Calu3 (cell line): ENCODE measurements around the gene KCNC4. TPM values are rescaled to one million over a fixed set of nuclear protein-coding genes. Genes with fewer than 3 reads are reported as not detected.

Source experiments
- Bru-seq: library from RNA; stranded (reverse); fragments of 400-500 nt; gene quantifications from one replicate; lab custom pipeline; 2021; lab: Mats Ljungman, UMichigan
- BruChase-seq, 2 experiments: library from RNA; stranded (reverse); fragments of 400-500 nt; gene quantifications; one replicate each; lab custom pipeline; 2021; lab: Mats Ljungman, UMichigan
- BruUV-seq: library from RNA; stranded (reverse); fragments of 400-500 nt; replicated peaks from 2 replicates; lab custom pipeline; 2021; lab: Mats Ljungman, UMichigan
- CTCF ChIA-PET: fragments of 300-600 bp; sonication (Branson Sonifier 250); formaldehyde crosslinking; loops from one replicate; lab custom pipeline; 2022; ENCODE audit warnings: antibody characterized with exemption; lab: Charles Lee
- DNase-seq: peaks from one replicate; pipeline ENCODE4 v3.0.0; 2022
- H3K27ac Mint-ChIP-seq: one replicate; pipeline ENCODE4 v1.8.0; 2022; ENCODE audit warnings: mixed read lengths; ENCODE audit not compliant: unreplicated experiment
- H3K27me3 Mint-ChIP-seq: one replicate; pipeline ENCODE4 v1.8.0; 2022; ENCODE audit warnings: mixed read lengths; ENCODE audit not compliant: unreplicated experiment
- H3K36me3 Mint-ChIP-seq: one replicate; pipeline ENCODE4 v1.8.0; 2022; ENCODE audit warnings: mild to moderate bottlenecking, moderate library complexity, mixed read lengths; ENCODE audit not compliant: insufficient read depth, unreplicated experiment
- H3K4me1 Mint-ChIP-seq: one replicate; pipeline ENCODE4 v1.8.0; 2022; ENCODE audit warnings: mild to moderate bottlenecking, low read depth, mixed read lengths; ENCODE audit not compliant: unreplicated experiment
- H3K4me3 Mint-ChIP-seq: one replicate; pipeline ENCODE4 v1.8.0; 2022; ENCODE audit warnings: mild to moderate bottlenecking, low read depth, moderate library complexity, mixed read lengths; ENCODE audit not compliant: unreplicated experiment
- H3K9me3 Mint-ChIP-seq: one replicate; pipeline ENCODE4 v1.8.0; 2022; ENCODE audit warnings: low read depth, mixed read lengths; ENCODE audit not compliant: unreplicated experiment
- CTCF ChIP-seq: fragments of 200-600 bp; IDR thresholded peaks from one replicate; pipeline ENCODE4 v1.8.0; 2022; ENCODE audit warnings: antibody characterized with exemption; ENCODE audit not compliant: unreplicated experiment
- intact Hi-C: fragments of 100-400 bp; cut with micrococcal nuclease; formaldehyde crosslinking; loops from one replicate; pipeline ENCODE4 v1.10.0; 2022; ENCODE audit not compliant: unreplicated experiment
- long read RNA-seq: library from polyadenylated mRNA; stranded (forward); transcript quantifications from one replicate; pipeline ENCODE4 v2.0.0, GENCODE V29; 2022
- total RNA-seq: library from RNA; stranded (reverse); gene quantifications from 2 replicates; pipeline ENCODE4 v1.2.3, GENCODE V29; 2022

The KCNC4 gene
- 16.0 and 24.3 TPM in 2 replicates for total RNA-seq
- Bru-seq, nascent RNA = percentile 63 among the genes with signal in this experiment
- percentile 70 among the genes with signal in this experiment for BruChase-seq, experiment 1, labeled RNA remaining after a 6-hour chase
- BruChase-seq, experiment 2, labeled RNA remaining after a 2-hour chase = percentile 78 among the genes with signal in this experiment
- long read RNA-seq, partial matches to known transcripts = 0 of 5 reads
- long read RNA-seq, other reads (novel, unspliced or antisense) = 5 of 5 reads

DNA sequence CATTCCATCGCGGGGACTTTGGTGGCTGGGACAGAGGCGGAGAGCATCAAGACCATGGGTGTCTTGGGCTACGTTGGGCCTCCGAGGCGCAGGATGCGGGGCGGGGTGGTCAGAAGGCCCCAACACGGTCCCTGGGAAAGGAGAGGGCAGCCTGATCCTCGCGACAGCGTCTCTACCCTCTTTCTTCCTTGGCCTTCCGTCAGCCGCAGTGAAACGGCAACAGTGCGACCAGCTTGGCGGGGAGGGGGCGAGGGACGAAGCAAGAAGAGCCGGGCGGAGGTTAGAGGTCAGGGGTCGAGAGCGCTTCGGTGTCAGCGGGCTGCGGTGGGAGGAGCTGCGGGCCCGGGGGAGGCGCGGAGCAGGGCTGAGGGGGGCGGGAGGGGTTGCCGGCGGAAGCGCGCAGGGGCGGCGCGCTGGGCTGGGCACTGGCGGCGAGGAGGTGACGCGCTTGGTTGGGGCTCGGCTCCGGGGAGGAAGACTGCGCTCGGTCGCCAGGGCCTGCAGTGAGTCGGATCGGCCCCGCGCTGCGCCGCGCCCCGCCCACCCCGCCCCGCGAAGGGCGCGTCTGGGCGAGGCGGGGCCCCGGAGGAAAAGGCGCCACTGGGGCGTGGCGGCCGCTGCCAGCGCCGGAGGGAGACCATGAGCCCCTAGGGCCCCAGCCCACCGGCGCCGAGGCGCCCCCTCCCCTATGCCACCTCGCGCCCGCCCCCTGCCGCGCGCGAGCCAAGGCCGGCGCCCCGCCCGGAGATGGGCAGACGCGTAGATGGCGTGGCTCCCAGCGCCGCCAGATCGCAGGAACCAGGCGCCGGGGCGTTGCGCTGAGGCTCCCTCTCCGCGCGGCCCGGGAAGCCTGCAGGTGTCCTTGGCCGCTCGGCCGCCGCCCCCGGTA lies at the start of gene KCNC4:
Gene KCNC4 (plus strand): TSS at position 600 of the 889 bp plus-strand sequence. CDS start 1,186 bp downstream, outside the sequence.
- peaks cover 30% of the 10 kb centered on the region for H3K4me1 Mint-ChIP-seq
- peak within 1 kb of the TSS; percentile 92 for H3K4me3 Mint-ChIP-seq
- CTCF ChIA-PET = interaction anchor here (0.6 to 5.5 kb wide), 5 partner anchors 13 to 707 kb away, joined by 3 to 93 read pairs (median 3); no protein-coding TSS in a partner anchor
- no peaks in the 10 kb centered on the region for H3K9me3 Mint-ChIP-seq
- H3K27me3 Mint-ChIP-seq = no peaks in the 10 kb centered on the region
- intact Hi-C loops = loop anchor here (5.0 kb wide), 2 partner anchors 82 to 407 kb away; no protein-coding TSS in a partner anchor
- TF ChIP-seq CTCF = no peak
- no TSS peak for BruUV-seq
- DNase-seq = peak; percentile 85
- peak within 1 kb of the TSS; percentile 72 for H3K27ac Mint-ChIP-seq
- peaks cover 30% of the 10 kb centered on the region for H3K36me3 Mint-ChIP-seq

DNA sequence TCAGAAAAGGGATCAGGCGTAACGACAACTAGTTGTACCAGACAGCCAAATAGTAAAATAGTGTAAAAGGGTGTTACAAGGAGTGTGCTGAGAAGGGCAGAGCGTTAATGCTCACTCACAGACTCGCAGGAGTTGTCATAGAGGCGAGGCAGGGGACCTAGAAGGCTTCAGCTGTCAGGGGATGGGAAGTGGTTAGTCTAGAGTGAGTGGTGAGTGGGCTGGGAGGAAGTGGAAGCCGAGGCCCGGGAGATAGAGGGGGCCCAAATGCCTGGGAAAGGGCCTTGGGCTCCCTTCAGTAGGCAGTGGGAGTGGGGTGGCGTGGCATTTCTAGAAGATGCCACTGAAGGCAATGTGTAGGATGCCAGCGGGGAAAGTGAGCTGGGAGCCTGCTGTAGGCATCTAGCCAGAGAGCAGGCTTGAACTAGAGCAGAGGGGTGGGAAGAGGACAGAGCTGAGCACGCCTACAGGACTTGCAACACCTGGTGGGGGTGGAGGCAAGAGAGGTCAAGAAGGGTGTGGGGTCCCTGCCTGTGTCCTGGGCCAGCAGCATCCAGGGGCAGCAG lies 49.5 kb upstream of the KCNC4 start:
- BruUV-seq = no TSS peak
- no peaks in the 10 kb centered on the region for H3K36me3 Mint-ChIP-seq

GRCh38 chr1:110161165-110161564 lies 48.9 kb upstream of the KCNC4 start:
- no TSS peak for BruUV-seq
- H3K4me3 Mint-ChIP-seq = no peak overlapping the region
- H3K27ac Mint-ChIP-seq = no peak overlapping the region
- H3K27me3 Mint-ChIP-seq = peaks cover 82% of the 10 kb centered on the region
- peaks cover 9% of the 10 kb centered on the region for H3K4me1 Mint-ChIP-seq
- TF ChIP-seq CTCF = no peak
- H3K9me3 Mint-ChIP-seq = no peaks in the 10 kb centered on the region
- intact Hi-C loops = no loop called here
- CTCF ChIA-PET = no interaction called here
- H3K36me3 Mint-ChIP-seq = no peaks in the 10 kb centered on the region
- no peak for DNase-seq

More for the DNA sequence above, 49.5 kb upstream of the KCNC4 start:
- H3K4me1 Mint-ChIP-seq = peaks cover 9% of the 10 kb centered on the region
- CTCF ChIA-PET = no interaction called here
- no peak overlapping the region for H3K27ac Mint-ChIP-seq
- intact Hi-C loops = no loop called here
- no peak overlapping the region for H3K4me3 Mint-ChIP-seq
- no peak for DNase-seq
- TF ChIP-seq CTCF = no peak
- peaks cover 83% of the 10 kb centered on the region for H3K27me3 Mint-ChIP-seq
- no peaks in the 10 kb centered on the region for H3K9me3 Mint-ChIP-seq

- intact Hi-C loops = no loop called here
Measured at GRCh38 chr1:110161849-110162248, 48.3 kb upstream of the KCNC4 start.

More at GRCh38 chr1:110161849-110162248, 48.3 kb upstream of the KCNC4 start:
- no TSS peak for BruUV-seq
- CTCF ChIA-PET = no interaction called here
- H3K27ac Mint-ChIP-seq = no peak overlapping the region
- H3K9me3 Mint-ChIP-seq = no peaks in the 10 kb centered on the region
- no peak for TF ChIP-seq CTCF
- DNase-seq = no peak
- H3K27me3 Mint-ChIP-seq = peaks cover 82% of the 10 kb centered on the region
- no peak overlapping the region for H3K4me3 Mint-ChIP-seq
- no peaks in the 10 kb centered on the region for H3K36me3 Mint-ChIP-seq
- peaks cover 9% of the 10 kb centered on the region for H3K4me1 Mint-ChIP-seq
